ENCODE results near the gene RGS6. TPM values are rescaled to one million over a fixed set of nuclear protein-coding genes. Genes with fewer than 3 reads are reported as not detected.

RGS6 gene
- total RNA-seq, 1 donor from 2014 or later = 5.2 TPM

GRCh38 chr14:72559202-72559601, 627.0 kb downstream of the RGS6 start:
- H3K36me3 ChIP-seq (ENCODE audit: control insufficient read depth in 3 of 3, insufficient read depth in 3 of 3, low read length in 3 of 3) = no peaks in the 10 kb centered on the region
- H3K9ac ChIP-seq (ENCODE audit: low read depth in 1 of 3, low read length in 3 of 3) = peak overlapping the region; percentile 25 to 38 (median 38)
- no peaks in the 10 kb centered on the region for H3K27me3 ChIP-seq (ENCODE audit: control insufficient read depth in 3 of 3, insufficient read depth in 3 of 3, low read length in 3 of 3)
- no peaks in the 10 kb centered on the region for H3K9me3 ChIP-seq (ENCODE audit: control insufficient read depth in 3 of 3, low read length in 3 of 3)
- H3K4me3 ChIP-seq (ENCODE audit: low read length in 3 of 3) = peak overlapping the region in 2 of 3 donors; percentile 2 to 28
- H3K27ac ChIP-seq (ENCODE audit: low read depth, low read length) = peak overlapping the region; percentile 4
- H3K4me1 ChIP-seq (ENCODE audit: control insufficient read depth in 3 of 3, insufficient read depth in 3 of 3, low read length in 3 of 3) = peaks cover 21 to 40% (median 39%) of the 10 kb centered on the region in 3 donors

- Histone ChIP-seq H3K36me3 (ENCODE audit: control insufficient read depth in 3 of 3, insufficient read depth in 3 of 3, low read length in 3 of 3) (no peaks in the 10 kb centered on the region), H3K9ac (ENCODE audit: low read depth in 1 of 3, low read length in 3 of 3) (peak overlapping the region in 1 of 3 donors; percentile 38), H3K27me3 (ENCODE audit: control insufficient read depth in 3 of 3, insufficient read depth in 3 of 3, low read length in 3 of 3) (no peaks in the 10 kb centered on the region), H3K4me3 (ENCODE audit: low read length in 3 of 3) (peak overlapping the region in 1 of 3 donors; percentile 28), H3K9me3 (ENCODE audit: control insufficient read depth in 3 of 3, low read length in 3 of 3) (no peaks in the 10 kb centered on the region), H3K4me1 (ENCODE audit: control insufficient read depth in 3 of 3, insufficient read depth in 3 of 3, low read length in 3 of 3) (peaks cover 27 to 42% (median 39%) of the 10 kb centered on the region in 3 donors), H3K27ac (ENCODE audit: low read depth, low read length) (peak overlapping the region; percentile 4)
Observed at GRCh38 chr14:72559669-72560255, 627.5 kb downstream of the RGS6 start.

- H3K9ac ChIP-seq (ENCODE audit: low read depth in 1 of 3, low read length in 3 of 3) = no peak overlapping the region
- no peak overlapping the region for H3K27ac ChIP-seq (ENCODE audit: low read depth, low read length)
- H3K4me1 ChIP-seq (ENCODE audit: control insufficient read depth in 3 of 3, insufficient read depth in 3 of 3, low read length in 3 of 3) = peaks cover 32 to 46% (median 42%) of the 10 kb centered on the region in 3 donors
- no peak overlapping the region for H3K4me3 ChIP-seq (ENCODE audit: low read length in 3 of 3)
- no peaks in the 10 kb centered on the region for H3K27me3 ChIP-seq (ENCODE audit: control insufficient read depth in 3 of 3, insufficient read depth in 3 of 3, low read length in 3 of 3)
- no peaks in the 10 kb centered on the region for H3K36me3 ChIP-seq (ENCODE audit: control insufficient read depth in 3 of 3, insufficient read depth in 3 of 3, low read length in 3 of 3)
- H3K9me3 ChIP-seq (ENCODE audit: control insufficient read depth in 3 of 3, low read length in 3 of 3) = no peaks in the 10 kb centered on the region
Observed at GRCh38 chr14:72560331-72560730, 628.1 kb downstream of the RGS6 start.

- Histone ChIP-seq H3K36me3 (ENCODE audit: control insufficient read depth in 3 of 3, insufficient read depth in 3 of 3, low read length in 3 of 3) (no peaks in the 10 kb centered on the region), H3K27me3 (ENCODE audit: control insufficient read depth in 3 of 3, insufficient read depth in 3 of 3, low read length in 3 of 3) (no peaks in the 10 kb centered on the region), H3K27ac (ENCODE audit: low read depth, low read length) (no peak overlapping the region), H3K9me3 (ENCODE audit: control insufficient read depth in 3 of 3, low read length in 3 of 3) (no peaks in the 10 kb centered on the region), H3K9ac (ENCODE audit: low read depth in 1 of 3, low read length in 3 of 3) (no peak overlapping the region), H3K4me1 (ENCODE audit: control insufficient read depth in 3 of 3, insufficient read depth in 3 of 3, low read length in 3 of 3) (peaks cover 37 to 53% (median 45%) of the 10 kb centered on the region in 3 donors), H3K4me3 (ENCODE audit: low read length in 3 of 3) (no peak overlapping the region)
Observed at GRCh38 chr14:72560889-72561493, 628.8 kb downstream of the RGS6 start.

GRCh38 chr14:72562300-72562699, 630.1 kb downstream of the RGS6 start:
- Histone ChIP-seq H3K9ac (ENCODE audit: low read depth in 1 of 3, low read length in 3 of 3) (no peak overlapping the region), H3K27ac (ENCODE audit: low read depth, low read length) (no peak overlapping the region), H3K27me3 (ENCODE audit: control insufficient read depth in 3 of 3, insufficient read depth in 3 of 3, low read length in 3 of 3) (no peaks in the 10 kb centered on the region), H3K9me3 (ENCODE audit: control insufficient read depth in 3 of 3, low read length in 3 of 3) (no peaks in the 10 kb centered on the region), H3K4me3 (ENCODE audit: low read length in 3 of 3) (no peak overlapping the region), H3K4me1 (ENCODE audit: control insufficient read depth in 3 of 3, insufficient read depth in 3 of 3, low read length in 3 of 3) (peaks cover 40 to 56% (median 48%) of the 10 kb centered on the region in 3 donors), H3K36me3 (ENCODE audit: control insufficient read depth in 3 of 3, insufficient read depth in 3 of 3, low read length in 3 of 3) (no peaks in the 10 kb centered on the region)

- no peaks in the 10 kb centered on the region for H3K9me3 ChIP-seq (ENCODE audit: control insufficient read depth in 3 of 3, low read length in 3 of 3)
- H3K9ac ChIP-seq (ENCODE audit: low read depth in 1 of 3, low read length in 3 of 3) = no peak overlapping the region
- H3K4me1 ChIP-seq (ENCODE audit: control insufficient read depth in 3 of 3, insufficient read depth in 3 of 3, low read length in 3 of 3) = peaks cover 34 to 49% (median 40%) of the 10 kb centered on the region in 3 donors
- peak overlapping the region; percentile 55 for H3K27ac ChIP-seq (ENCODE audit: low read depth, low read length)
- H3K27me3 ChIP-seq (ENCODE audit: control insufficient read depth in 3 of 3, insufficient read depth in 3 of 3, low read length in 3 of 3) = no peaks in the 10 kb centered on the region
- H3K36me3 ChIP-seq (ENCODE audit: control insufficient read depth in 3 of 3, insufficient read depth in 3 of 3, low read length in 3 of 3) = no peaks in the 10 kb centered on the region
- no peak overlapping the region for H3K4me3 ChIP-seq (ENCODE audit: low read length in 3 of 3)
Observed at GRCh38 chr14:72563676-72564075, 631.4 kb downstream of the RGS6 start.

GRCh38 chr14:72565149-72565559, 632.9 kb downstream of the RGS6 start:
- H3K9ac ChIP-seq (ENCODE audit: low read depth in 1 of 3, low read length in 3 of 3) = peak overlapping the region in 1 of 3 donors; percentile 25
- peak overlapping the region in 1 of 3 donors; percentile 22 for H3K4me3 ChIP-seq (ENCODE audit: low read length in 3 of 3)
- H3K27ac ChIP-seq (ENCODE audit: low read depth, low read length) = peak overlapping the region; percentile 48
- H3K27me3 ChIP-seq (ENCODE audit: control insufficient read depth in 3 of 3, insufficient read depth in 3 of 3, low read length in 3 of 3) = no peaks in the 10 kb centered on the region
- no peaks in the 10 kb centered on the region for H3K36me3 ChIP-seq (ENCODE audit: control insufficient read depth in 3 of 3, insufficient read depth in 3 of 3, low read length in 3 of 3)
- H3K9me3 ChIP-seq (ENCODE audit: control insufficient read depth in 3 of 3, low read length in 3 of 3) = no peaks in the 10 kb centered on the region
- H3K4me1 ChIP-seq (ENCODE audit: control insufficient read depth in 3 of 3, insufficient read depth in 3 of 3, low read length in 3 of 3) = peaks cover 23 to 34% (median 25%) of the 10 kb centered on the region in 3 donors

- H3K9me3 ChIP-seq (ENCODE audit: control insufficient read depth in 3 of 3, low read length in 3 of 3) = no peaks in the 10 kb centered on the region
- no peaks in the 10 kb centered on the region for H3K27me3 ChIP-seq (ENCODE audit: control insufficient read depth in 3 of 3, insufficient read depth in 3 of 3, low read length in 3 of 3)
- no peak overlapping the region for H3K4me3 ChIP-seq (ENCODE audit: low read length in 3 of 3)
- no peak overlapping the region for H3K9ac ChIP-seq (ENCODE audit: low read depth in 1 of 3, low read length in 3 of 3)
- peak overlapping the region; percentile 48 for H3K27ac ChIP-seq (ENCODE audit: low read depth, low read length)
- no peaks in the 10 kb centered on the region for H3K36me3 ChIP-seq (ENCODE audit: control insufficient read depth in 3 of 3, insufficient read depth in 3 of 3, low read length in 3 of 3)
- peaks cover 23 to 31% (median 23%) of the 10 kb centered on the region in 3 donors for H3K4me1 ChIP-seq (ENCODE audit: control insufficient read depth in 3 of 3, insufficient read depth in 3 of 3, low read length in 3 of 3)
Observed at GRCh38 chr14:72565917-72566316, 633.7 kb downstream of the RGS6 start.

- H3K9ac ChIP-seq (ENCODE audit: low read depth in 1 of 3, low read length in 3 of 3) = no peak overlapping the region
- no peak overlapping the region for H3K27ac ChIP-seq (ENCODE audit: low read depth, low read length)
- H3K4me1 ChIP-seq (ENCODE audit: control insufficient read depth in 3 of 3, insufficient read depth in 3 of 3, low read length in 3 of 3) = peaks cover 23 to 31% (median 23%) of the 10 kb centered on the region in 3 donors
- H3K36me3 ChIP-seq (ENCODE audit: control insufficient read depth in 3 of 3, insufficient read depth in 3 of 3, low read length in 3 of 3) = no peaks in the 10 kb centered on the region
- H3K27me3 ChIP-seq (ENCODE audit: control insufficient read depth in 3 of 3, insufficient read depth in 3 of 3, low read length in 3 of 3) = no peaks in the 10 kb centered on the region
- no peak overlapping the region for H3K4me3 ChIP-seq (ENCODE audit: low read length in 3 of 3)
- H3K9me3 ChIP-seq (ENCODE audit: control insufficient read depth in 3 of 3, low read length in 3 of 3) = no peaks in the 10 kb centered on the region
Observed at GRCh38 chr14:72567226-72567625, 635.0 kb downstream of the RGS6 start.

GRCh38 chr14:72568296-72568992, 636.2 kb downstream of the RGS6 start:
- Histone ChIP-seq H3K27ac (ENCODE audit: low read depth, low read length) (no peak overlapping the region), H3K4me3 (ENCODE audit: low read length in 3 of 3) (no peak overlapping the region)

More at GRCh38 chr14:72568296-72568992, 636.2 kb downstream of the RGS6 start:
- Histone ChIP-seq H3K4me1 (ENCODE audit: control insufficient read depth in 3 of 3, insufficient read depth in 3 of 3, low read length in 3 of 3) (peaks cover 23 to 27% (median 23%) of the 10 kb centered on the region in 3 donors), H3K27me3 (ENCODE audit: control insufficient read depth in 3 of 3, insufficient read depth in 3 of 3, low read length in 3 of 3) (no peaks in the 10 kb centered on the region), H3K9me3 (ENCODE audit: control insufficient read depth in 3 of 3, low read length in 3 of 3) (no peaks in the 10 kb centered on the region), H3K36me3 (ENCODE audit: control insufficient read depth in 3 of 3, insufficient read depth in 3 of 3, low read length in 3 of 3) (no peaks in the 10 kb centered on the region), H3K9ac (ENCODE audit: low read depth in 1 of 3, low read length in 3 of 3) (no peak overlapping the region)

All from skeletal muscle tissue (tissue), 4 donors.